Measurements from ENCODE around the gene GHR. TPM values are rescaled to one million over a fixed set of nuclear protein-coding genes. Genes with fewer than 3 reads are reported as not detected.

GHR gene
- polyA plus RNA-seq, 1 donor from 2014 or later = 0.31 TPM

GRCh38 chr5:42756606-42757601 lies 333.7 kb downstream of the GHR start, which contains the start of gene CCDC152:
Gene CCDC152 (plus strand): TSS chr5:42756818. CDS start chr5:42759122, 2,304 bp downstream.
- Histone ChIP-seq H4K20me1 (ENCODE audit: insufficient read depth) (no peaks in the 10 kb centered on the region), H3K9me3 (ENCODE audit: low read length) (no peaks in the 10 kb centered on the region), H3K27me3 (ENCODE audit: insufficient read depth, low read depth, low read length) (no peaks in the 10 kb centered on the region), H3K9me2 (ENCODE audit: insufficient read depth, low read length) (no peaks in the 10 kb centered on the region), H3K9ac (ENCODE audit: low read length) (no peak within 1 kb of the TSS), H3K36me3 (ENCODE audit: insufficient read depth, low read length) (no peaks in the 10 kb centered on the region), H3K79me2 (replicated peaks; ENCODE audit: insufficient read depth, low read length) (no peaks in the 10 kb centered on the region), H3K4me2 (ENCODE audit: low read length) (no peak within 1 kb of the TSS), H2AFZ (ENCODE audit: low read depth, low read length) (no peak within 1 kb of the TSS), H3K27ac (ENCODE audit: low read length) (no peak within 1 kb of the TSS), H3K4me3 (ENCODE audit: low read length) (no peak within 1 kb of the TSS), H3F3A (ENCODE audit: insufficient read depth, low read length, poor library complexity, severe bottlenecking) (no peaks in the 10 kb centered on the region)
- no peak for TF ChIP-seq POLR2AphosphoS5 (IDR thresholded peaks at IDR 0.05)
- TF ChIP-seq SMC3 (conservative IDR thresholded peaks at IDR 0.05; ENCODE audit: poor library complexity) = no peak
- TF ChIP-seq MXI1 (conservative IDR thresholded peaks at IDR 0.05; ENCODE audit: poor library complexity, severe bottlenecking) = no peak
- TF ChIP-seq CTCF (IDR thresholded peaks at IDR 0.05; ENCODE audit: poor library complexity, severe bottlenecking) = no peak
- no peak for TF ChIP-seq EZH2 (IDR thresholded peaks at IDR 0.05; ENCODE audit: borderline replicate concordance, insufficient read depth, low read length, poor library complexity, severe bottlenecking)
- TF ChIP-seq RAD21 (conservative IDR thresholded peaks at IDR 0.05) = no peak
- no peak for TF ChIP-seq TAF1 (IDR thresholded peaks at IDR 0.05; ENCODE audit: low read depth)
- no peak for TF ChIP-seq REST (IDR thresholded peaks at IDR 0.05; ENCODE audit: borderline replicate concordance)
- TF ChIP-seq EP300 (conservative IDR thresholded peaks at IDR 0.05; ENCODE audit: poor library complexity, severe bottlenecking) = no peak

- Histone ChIP-seq H2AFZ (ENCODE audit: low read depth, low read length) (no peak overlapping the region), H3K9ac (ENCODE audit: low read length) (no peak overlapping the region), H3K4me3 (ENCODE audit: low read length) (no peak overlapping the region), H3K27me3 (ENCODE audit: insufficient read depth, low read depth, low read length) (no peaks in the 10 kb centered on the region), H3K36me3 (ENCODE audit: insufficient read depth, low read length) (no peaks in the 10 kb centered on the region), H3F3A (ENCODE audit: insufficient read depth, low read length, poor library complexity, severe bottlenecking) (no peaks in the 10 kb centered on the region), H3K27ac (ENCODE audit: low read length) (no peak overlapping the region), H3K9me3 (ENCODE audit: low read length) (no peaks in the 10 kb centered on the region), H3K9me2 (ENCODE audit: insufficient read depth, low read length) (no peaks in the 10 kb centered on the region), H3K79me2 (replicated peaks; ENCODE audit: insufficient read depth, low read length) (no peaks in the 10 kb centered on the region), H3K4me2 (ENCODE audit: low read length) (no peak overlapping the region), H4K20me1 (ENCODE audit: insufficient read depth) (no peaks in the 10 kb centered on the region)
- no peak for TF ChIP-seq CTCF (IDR thresholded peaks at IDR 0.05; ENCODE audit: poor library complexity, severe bottlenecking)
- no peak for TF ChIP-seq MXI1 (conservative IDR thresholded peaks at IDR 0.05; ENCODE audit: poor library complexity, severe bottlenecking)
- no peak for TF ChIP-seq POLR2AphosphoS5 (IDR thresholded peaks at IDR 0.05)
- no peak for TF ChIP-seq TAF1 (IDR thresholded peaks at IDR 0.05; ENCODE audit: low read depth)
- TF ChIP-seq SMC3 (conservative IDR thresholded peaks at IDR 0.05; ENCODE audit: poor library complexity) = no peak
- TF ChIP-seq REST (IDR thresholded peaks at IDR 0.05; ENCODE audit: borderline replicate concordance) = no peak
- TF ChIP-seq RAD21 (conservative IDR thresholded peaks at IDR 0.05) = no peak
- no peak for TF ChIP-seq EP300 (conservative IDR thresholded peaks at IDR 0.05; ENCODE audit: poor library complexity, severe bottlenecking)
- no peak for TF ChIP-seq EZH2 (IDR thresholded peaks at IDR 0.05; ENCODE audit: borderline replicate concordance, insufficient read depth, low read length, poor library complexity, severe bottlenecking)
Observed at GRCh38 chr5:42759456-42759855, 336.2 kb downstream of the GHR start.

Data from neural cell (in vitro differentiated cells).